ENCODE results near the gene FREY1. TPM values are rescaled to one million over a fixed set of nuclear protein-coding genes. Genes with fewer than 3 reads are reported as not detected.

FREY1 gene
- total and polyA plus RNA-seq, 2 of the 8 experiments (the other 6 are each of a cell fraction or from before 2014, with no cell fraction given), result 0.32 to 1.1 TPM

DNA sequence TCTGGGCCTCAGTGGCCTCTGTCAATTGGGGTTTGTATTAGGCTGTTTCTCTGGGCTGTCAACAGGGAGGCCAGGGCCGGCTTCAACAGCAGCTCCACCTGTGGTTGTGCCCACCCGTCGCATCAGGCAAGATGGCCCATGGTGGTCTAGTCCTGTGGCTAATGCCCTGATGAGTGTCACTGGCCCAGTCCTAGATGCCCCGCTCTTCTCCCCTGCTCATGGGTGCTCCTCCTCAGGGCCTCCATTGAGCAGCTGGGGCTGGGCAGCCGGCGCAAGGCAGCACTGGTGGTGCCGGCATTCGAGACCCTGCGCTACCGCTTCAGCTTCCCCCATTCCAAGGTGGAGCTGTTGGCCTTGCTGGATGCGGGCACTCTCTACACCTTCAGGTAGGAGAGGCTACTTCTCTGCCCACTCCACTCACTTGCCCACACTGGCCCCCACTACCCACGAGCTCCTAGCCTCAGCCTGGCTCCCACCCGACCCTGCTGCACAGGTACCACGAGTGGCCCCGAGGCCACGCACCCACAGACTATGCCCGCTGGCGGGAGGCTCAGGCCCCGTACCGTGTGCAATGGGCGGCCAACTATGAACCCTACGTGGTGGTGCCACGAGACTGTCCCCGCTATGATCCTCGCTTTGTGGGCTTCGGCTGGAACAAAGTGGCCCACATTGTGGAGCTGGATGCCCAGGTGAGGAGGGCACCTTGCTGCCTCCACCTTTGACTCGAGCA, 20.8 kb upstream of the FREY1 start:
- H3K36me3 ChIP-seq (ENCODE audit: control insufficient read depth in 2 of 4, insufficient read depth in 4 of 4, low read length in 3 of 4), result peaks cover 5 to 35% (median 24%) of the 10 kb centered on the region in 4 experiments; a peak in 7 of 8 replicates
- no peak overlapping the region for H2BK15ac ChIP-seq (ENCODE audit: low read length)
- no peak overlapping the region for H2BK20ac ChIP-seq (ENCODE audit: low read length)
- no peak overlapping the region for H2BK5ac ChIP-seq (ENCODE audit: low read depth, low read length)
- H3K27ac ChIP-seq (ENCODE audit: low read depth, low read length), result no peak overlapping the region
- H3K4me3 ChIP-seq (ENCODE audit: extremely low read depth in 1 of 4, insufficient read depth in 2 of 4, low read depth in 3 of 4, low read length in 4 of 4), result no peak overlapping the region
- no peak overlapping the region for H3K18ac ChIP-seq (ENCODE audit: extremely low read depth, low read length)
- no peak overlapping the region for H3K56ac ChIP-seq (replicated peaks; ENCODE audit: insufficient read length, low read depth, low read length)
- H3K79me2 ChIP-seq (ENCODE audit: control insufficient read depth in 1 of 2, insufficient read depth in 2 of 2, low read length in 2 of 2), result peaks cover 0 to 11% of the 10 kb centered on the region in 2 experiments; a peak in 1 of 4 replicates
- H3K9me3 ChIP-seq (ENCODE audit: insufficient read depth in 2 of 2, low read depth in 1 of 2, low read length in 1 of 2), result no peaks in the 10 kb centered on the region
- no peak for DNase-seq (ENCODE audit: low read depth in 1 of 2, low spot score in 2 of 2)
- no peak overlapping the region; the same call in 1 of the 2 replicates for H4K8ac ChIP-seq (ENCODE audit: extremely low read depth, insufficient read depth, low read length)
- CTCF ChIA-PET (ENCODE audit: partially characterized antibody), result interaction anchor here (0.9 to 4.0 kb wide), 4 partner anchors 37 to 138 kb away, joined by 3 to 26 read pairs (median 8); no protein-coding TSS in a partner anchor
- H2BK12ac ChIP-seq (ENCODE audit: low read depth, low read length), result no peak overlapping the region
- H2AK5ac ChIP-seq (ENCODE audit: low read depth, low read length), result no peak overlapping the region
- no peak overlapping the region for H4K91ac ChIP-seq (replicated peaks; ENCODE audit: insufficient read length, low read length)
- H3K9ac ChIP-seq (replicated peaks in 1 of 4; ENCODE audit: extremely low read depth in 1 of 4, low read depth in 3 of 4, low read length in 3 of 4), result no peak overlapping the region
- no peak overlapping the region for H3K4me2 ChIP-seq (ENCODE audit: insufficient read depth in 1 of 2, low read depth in 2 of 2, low read length in 2 of 2)
- FAIRE-seq, result no peak
- peaks cover 5% of the 10 kb centered on the region; the same call in 1 of the 2 replicates for H3K23me2 ChIP-seq (ENCODE audit: low read depth, low read length)
- H3K23ac ChIP-seq (ENCODE audit: insufficient read length), result no peak overlapping the region
- H3K14ac ChIP-seq (ENCODE audit: insufficient read length), result no peak overlapping the region
- no peaks in the 10 kb centered on the region for H3K27me3 ChIP-seq (replicated peaks in 1 of 4; ENCODE audit: control insufficient read depth in 3 of 4, extremely low read depth in 1 of 4, insufficient read depth in 3 of 4, low read length in 3 of 4)
- H3K79me1 ChIP-seq (ENCODE audit: low read depth, low read length), result peaks cover 15% of the 10 kb centered on the region
- no peak overlapping the region for H4K5ac ChIP-seq (ENCODE audit: insufficient read length, low read depth, low read length)
- H2BK120ac ChIP-seq (replicated peaks; ENCODE audit: low read depth, low read length), result no peak overlapping the region
- 92% methylated on average over 27 of the region's 27 CpGs; no CpG with 5 or more reads in 1 of the 2 experiments for WGBS, 2 experiments (ENCODE audit: extremely low coverage in 1 of 2, insufficient coverage in 1 of 2, insufficient read length in 1 of 2, insufficient replicate concordance in 2 of 2, low coverage in 1 of 2, low lambda C conversion rate in 2 of 2, missing lambda C conversion rate in 1 of 2)
- POLR2A ChIA-PET (ENCODE audit: partially characterized antibody), result interaction anchor here (0.8 to 9.8 kb wide), 13 partner anchors 8 to 309 kb away, joined by 3 to 115 read pairs (median 4); partner anchors contain the start of gene PEX16
- no peak overlapping the region for H3K4ac ChIP-seq (replicated peaks; ENCODE audit: insufficient read length, low read depth, low read length)
- peaks cover 0 to 6% (median 3%) of the 10 kb centered on the region in 4 experiments; a peak in 3 of 7 replicates for H3K4me1 ChIP-seq (replicated peaks in 1 of 4; ENCODE audit: control insufficient read depth in 3 of 4, insufficient read depth in 4 of 4, low read length in 3 of 4)
- H4K20me1 ChIP-seq (replicated peaks in 1 of 2; ENCODE audit: control insufficient read depth in 1 of 2, insufficient read depth in 2 of 2, low read length in 2 of 2), result peaks cover 10 to 20% of the 10 kb centered on the region in 2 experiments
- no peak overlapping the region for H2AFZ ChIP-seq (ENCODE audit: low read length)
- no peak for TF ChIP-seq SIRT6 (IDR thresholded peaks at IDR 0.05; ENCODE audit: low read length)
- TF ChIP-seq CTBP2 (IDR thresholded peaks at IDR 0.05; ENCODE audit: borderline replicate concordance, insufficient read depth, insufficient read length, low read length), result no peak
- TF ChIP-seq SRF (IDR thresholded peaks at IDR 0.05; ENCODE audit: low read depth, low read length), result no peak
- TF ChIP-seq CBX5 (IDR thresholded peaks at IDR 0.05; ENCODE audit: low read depth, low read length), result no peak
- TF ChIP-seq RFX5 (IDR thresholded peaks at IDR 0.05; ENCODE audit: borderline replicate concordance, low read depth, low read length), result no peak
- TF ChIP-seq POLR2AphosphoS5 (IDR thresholded peaks at IDR 0.05; ENCODE audit: low read depth, low read length), result 0 out of 2 replicates have a peak, but pooled peaks have one; percentile 11
- TF ChIP-seq SP2 (IDR thresholded peaks at IDR 0.05; ENCODE audit: low read length), result no peak
